ENCODE data around the gene UTP4. TPM values are rescaled to one million over a fixed set of nuclear protein-coding genes. Genes with fewer than 3 reads are reported as not detected.
A peak's percentile ranks its signal among the peaks of the same experiment; 100 is the strongest.

The UTP4 gene
- total RNA-seq, 3 donors from 2014 or later, result 18.6 to 33.2 (median 24.6) TPM

DNA sequence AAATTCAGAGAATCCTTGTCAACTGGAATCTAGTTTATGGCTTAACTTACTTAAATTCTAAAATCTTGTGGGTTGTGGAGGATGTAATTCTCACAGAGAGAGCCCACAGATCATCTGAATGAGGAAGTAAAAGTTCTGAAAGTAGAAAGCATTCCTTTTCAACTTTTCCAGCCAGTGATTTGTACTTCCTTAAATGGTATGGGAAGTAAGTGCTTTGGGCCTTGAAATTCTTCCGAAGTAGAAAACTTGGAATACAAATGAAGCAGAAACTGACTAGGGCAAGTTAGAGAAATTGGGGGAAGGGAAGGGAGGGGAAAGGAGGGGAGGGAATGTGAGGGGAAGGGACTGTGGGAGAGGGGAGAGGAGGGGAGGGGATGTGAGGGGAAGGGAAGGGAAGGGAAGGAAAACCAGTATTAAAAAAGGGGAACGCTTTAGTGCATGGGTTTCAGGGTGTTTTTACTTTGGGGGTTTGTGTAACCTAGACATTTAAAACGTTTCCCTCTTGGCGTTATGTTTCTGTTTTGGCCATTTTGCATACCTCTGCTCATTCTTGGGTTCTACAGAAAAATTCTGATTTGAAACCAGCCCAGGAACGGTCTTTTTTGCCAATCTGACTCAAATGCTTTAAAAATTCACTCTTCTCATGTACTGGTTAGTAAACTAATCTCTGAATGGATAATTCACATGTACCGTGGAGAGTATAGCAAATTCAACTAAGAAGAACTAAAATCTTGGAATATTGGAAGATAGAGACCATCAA lies 39.1 kb downstream of the UTP4 start:
- Histone ChIP-seq H3K4me3 (no peak overlapping the region), H3K9me3 (no peaks in the 10 kb centered on the region), H3K36me3 (ENCODE audit: low read depth) (no peaks in the 10 kb centered on the region), H3K4me1 (ENCODE audit: low read depth) (peaks cover 14% of the 10 kb centered on the region)
- intact Hi-C loops (cut with DNase I, micrococcal nuclease), result no loop called here
- DNase-seq, result no peak
- ATAC-seq, result no peak
- TF ChIP-seq, protein P1, sequence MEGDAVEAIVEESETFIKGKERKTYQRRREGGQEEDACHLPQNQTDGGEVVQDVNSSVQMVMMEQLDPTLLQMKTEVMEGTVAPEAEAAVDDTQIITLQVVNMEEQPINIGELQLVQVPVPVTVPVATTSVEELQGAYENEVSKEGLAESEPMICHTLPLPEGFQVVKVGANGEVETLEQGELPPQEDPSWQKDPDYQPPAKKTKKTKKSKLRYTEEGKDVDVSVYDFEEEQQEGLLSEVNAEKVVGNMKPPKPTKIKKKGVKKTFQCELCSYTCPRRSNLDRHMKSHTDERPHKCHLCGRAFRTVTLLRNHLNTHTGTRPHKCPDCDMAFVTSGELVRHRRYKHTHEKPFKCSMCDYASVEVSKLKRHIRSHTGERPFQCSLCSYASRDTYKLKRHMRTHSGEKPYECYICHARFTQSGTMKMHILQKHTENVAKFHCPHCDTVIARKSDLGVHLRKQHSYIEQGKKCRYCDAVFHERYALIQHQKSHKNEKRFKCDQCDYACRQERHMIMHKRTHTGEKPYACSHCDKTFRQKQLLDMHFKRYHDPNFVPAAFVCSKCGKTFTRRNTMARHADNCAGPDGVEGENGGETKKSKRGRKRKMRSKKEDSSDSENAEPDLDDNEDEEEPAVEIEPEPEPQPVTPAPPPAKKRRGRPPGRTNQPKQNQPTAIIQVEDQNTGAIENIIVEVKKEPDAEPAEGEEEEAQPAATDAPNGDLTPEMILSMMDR (IDR thresholded peaks at IDR 0.05), result no peak

DNA sequence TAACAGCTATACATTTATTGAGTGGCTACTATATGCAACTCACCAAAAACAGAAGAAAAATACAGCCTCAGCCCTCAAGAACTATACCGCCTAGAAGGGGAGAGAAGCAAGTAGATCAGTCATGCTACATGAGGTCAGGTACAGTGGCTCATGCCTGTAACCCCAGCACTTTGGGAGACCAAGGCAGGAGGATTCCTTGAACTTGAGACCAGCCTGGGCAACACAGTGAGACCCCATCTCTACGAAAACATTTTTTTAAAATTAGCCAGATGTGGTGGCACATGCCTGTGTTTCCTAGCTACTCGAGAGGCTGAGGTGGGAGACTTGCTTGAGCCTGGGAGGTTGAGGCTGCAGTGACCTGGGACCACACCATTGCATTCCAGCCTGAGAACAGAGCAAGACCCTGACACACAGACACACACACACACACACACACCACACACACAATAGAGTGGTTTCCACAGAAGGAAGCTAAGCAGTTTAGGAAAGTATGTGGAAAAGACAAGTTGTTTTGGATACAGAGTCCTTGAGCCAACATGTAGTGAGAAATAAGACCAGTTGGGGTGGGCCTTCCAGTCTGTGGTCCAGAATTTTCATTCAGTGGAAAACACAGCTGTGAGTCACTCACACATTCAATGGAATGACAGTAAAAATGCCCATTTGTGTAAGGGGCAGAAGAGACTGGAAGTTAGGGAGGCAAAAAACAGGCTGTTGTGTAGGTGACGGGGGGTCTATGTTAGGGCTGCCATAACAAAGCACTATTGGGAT lies 43.8 kb downstream of the UTP4 start:
- intact Hi-C loops (cut with DNase I, micrococcal nuclease), result no loop called here
- H3K4me1 ChIP-seq (ENCODE audit: low read depth), result peaks cover 15% of the 10 kb centered on the region
- H3K36me3 ChIP-seq (ENCODE audit: low read depth), result no peaks in the 10 kb centered on the region
- no peak for DNase-seq
- H3K4me3 ChIP-seq, result no peak overlapping the region
- no peak for ATAC-seq
- no peaks in the 10 kb centered on the region for H3K9me3 ChIP-seq
- TF ChIP-seq, protein P1 (IDR thresholded peaks at IDR 0.05), result no peak

DNA sequence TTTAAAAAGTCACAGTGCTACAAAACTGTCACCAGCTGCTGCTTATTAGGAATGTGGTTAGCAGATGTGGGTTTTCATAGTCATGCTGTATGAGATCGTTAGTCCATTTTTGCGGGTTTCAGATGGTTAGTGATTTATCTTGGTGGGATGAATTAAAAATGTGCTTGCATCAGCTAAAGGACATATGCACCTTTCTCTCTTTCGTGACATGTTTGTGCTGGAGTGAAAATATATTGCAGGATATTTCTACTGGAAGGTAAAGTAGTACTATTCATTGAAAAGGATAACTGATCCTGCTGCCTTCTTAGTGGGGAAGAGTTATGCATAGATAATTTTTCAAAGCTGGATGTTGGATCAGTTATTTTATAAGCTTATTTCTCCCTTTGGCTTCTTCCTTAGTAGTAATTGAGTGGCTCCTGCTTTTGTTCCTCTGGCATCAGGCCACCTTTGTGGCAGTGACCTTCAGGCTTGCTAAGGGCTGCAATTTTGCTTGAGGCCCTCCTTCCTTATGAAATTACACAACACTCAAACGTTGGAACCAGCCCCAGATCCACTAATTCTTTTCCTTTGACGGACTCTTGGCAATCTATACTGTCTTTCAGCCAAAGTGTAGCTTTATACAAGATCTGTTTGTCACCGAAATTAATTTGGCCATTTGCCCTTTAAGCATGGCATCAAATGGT lies 47.0 kb downstream of the UTP4 start:
- Histone ChIP-seq H3K4me1 (ENCODE audit: low read depth) (peaks cover 10% of the 10 kb centered on the region), H3K36me3 (ENCODE audit: low read depth) (no peaks in the 10 kb centered on the region), H3K9me3 (no peaks in the 10 kb centered on the region), H3K4me3 (no peak overlapping the region)
- TF ChIP-seq, protein P1 (IDR thresholded peaks at IDR 0.05), result no peak
- peak; percentile 85 for ATAC-seq
- intact Hi-C loops (cut with DNase I, micrococcal nuclease), result no loop called here
- peak; percentile 71 to 83 (median 72) for DNase-seq

DNA sequence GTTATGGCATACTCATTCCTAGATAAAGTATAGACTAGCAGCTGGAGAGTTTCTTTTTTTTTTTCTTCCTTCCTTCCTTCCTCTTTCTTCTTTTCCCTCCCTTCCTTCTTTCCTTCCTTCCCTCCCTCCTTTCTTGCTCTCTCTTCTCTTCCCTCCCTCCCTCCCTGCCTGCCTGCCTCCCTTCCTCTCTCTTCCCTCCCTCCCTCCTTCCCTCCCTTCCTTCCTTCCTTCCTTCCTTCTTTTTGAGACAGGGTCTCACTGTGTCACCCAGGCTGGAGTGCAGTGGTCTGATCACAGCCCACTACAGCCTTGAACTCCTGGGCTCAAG lies 47.5 kb downstream of the UTP4 start:
- TF ChIP-seq, protein P1 (IDR thresholded peaks at IDR 0.05), result no peak
- intact Hi-C loops (cut with DNase I, micrococcal nuclease), result no loop called here

DNA sequence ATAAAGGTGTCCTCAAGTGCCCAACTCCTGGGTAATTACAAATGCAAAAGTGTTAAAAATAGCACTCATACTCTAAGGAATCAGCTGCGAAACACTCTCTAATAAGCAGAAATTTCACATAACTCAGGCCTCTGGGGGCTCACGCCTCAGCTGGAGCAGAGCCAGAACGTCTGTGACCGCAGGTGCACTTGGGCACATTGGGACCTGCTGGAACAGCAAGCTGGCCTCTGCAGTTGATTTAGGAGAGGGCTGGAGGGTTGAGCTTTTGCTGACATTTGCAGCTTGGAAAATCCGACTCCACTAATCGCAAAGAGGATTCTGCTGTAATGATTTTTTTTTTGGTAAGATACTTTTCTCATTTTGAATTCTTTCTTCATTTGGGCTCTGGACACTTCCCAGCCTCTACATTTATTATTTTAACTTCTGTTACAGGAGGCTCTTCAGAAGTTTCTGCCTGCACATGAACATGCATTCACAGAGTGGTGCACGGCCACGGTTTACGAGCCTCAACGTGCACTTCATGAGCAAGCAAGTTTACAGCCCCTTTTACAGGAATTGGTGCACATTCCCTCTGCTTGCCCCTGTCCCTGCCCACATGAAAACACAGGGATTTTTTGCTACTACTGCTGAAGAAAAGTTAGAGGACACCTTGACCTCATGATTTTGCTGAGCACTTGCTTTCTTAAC lies 50.4 kb downstream of the UTP4 start:
- TF ChIP-seq, protein P1 (IDR thresholded peaks at IDR 0.05), result no peak
- intact Hi-C loops (cut with DNase I, micrococcal nuclease), result no loop called here
- ATAC-seq (no peak), DNase-seq (peak in 1 of 3 donors; percentile 29)
- H3K36me3 ChIP-seq (ENCODE audit: low read depth), result no peaks in the 10 kb centered on the region
- no peak overlapping the region for H3K4me3 ChIP-seq
- peaks cover 21% of the 10 kb centered on the region for H3K4me1 ChIP-seq (ENCODE audit: low read depth)
- no peaks in the 10 kb centered on the region for H3K9me3 ChIP-seq

More for the DNA sequence above, 47.5 kb downstream of the UTP4 start:
- DNase-seq (no peak), ATAC-seq (no peak)
- Histone ChIP-seq H3K4me3 (no peak overlapping the region), H3K9me3 (no peaks in the 10 kb centered on the region), H3K36me3 (ENCODE audit: low read depth) (no peaks in the 10 kb centered on the region), H3K4me1 (ENCODE audit: low read depth) (peaks cover 10% of the 10 kb centered on the region)
